Adrenal gland (tissue), 5 donors: ENCODE results near the gene CEPT1.

Experiments
- POLR2A ChIP-seq, 2 donors: fragments of 450-650 bp; IDR thresholded peaks; one replicate each; pipeline ENCODE4 v1.6.1; 2017; ENCODE audit warnings: antibody characterized with exemption in 2 of 2, mild to moderate bottlenecking in 2 of 2, moderate library complexity in 1 of 2
- TF ChIP-seq, protein P1 (sequence below), 6 experiments: fragments of 450-650 bp in 4 of 6; fragments of 200-600 bp in 2 of 6; sonication (generic) in 1 of 6; IDR thresholded peaks; 1 replicate in 5 of 6; 2 replicates in 1 of 6; pipeline versions ENCODE4 v1.5.1 to v1.8.0; 2016 to 2021; ENCODE audit warnings: antibody characterized with exemption in 6 of 6, mild to moderate bottlenecking in 2 of 6, moderate library complexity in 1 of 6
- donor health status: DM: no; HTN: no; CAD: no.

DNA sequence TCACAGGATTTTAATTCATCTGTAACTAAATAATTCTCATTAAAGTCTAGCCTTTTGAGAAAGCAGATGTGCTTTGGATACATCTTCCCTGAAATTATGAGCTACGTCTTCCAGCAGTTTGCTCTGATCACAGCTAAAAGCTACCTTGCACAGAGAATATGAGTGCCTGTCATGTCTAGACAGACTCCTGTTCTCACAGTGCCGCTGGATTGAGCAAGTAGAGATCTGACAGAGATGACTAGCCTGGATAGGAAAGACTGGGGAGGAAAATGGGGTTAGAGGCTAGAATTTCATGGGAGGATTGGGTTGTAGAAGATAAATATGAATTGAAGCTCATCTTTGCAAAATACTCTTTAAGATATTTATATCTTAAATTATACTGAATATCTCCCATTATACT, 24.1 kb downstream of the CEPT1 start:
- TF ChIP-seq, protein P1, sequence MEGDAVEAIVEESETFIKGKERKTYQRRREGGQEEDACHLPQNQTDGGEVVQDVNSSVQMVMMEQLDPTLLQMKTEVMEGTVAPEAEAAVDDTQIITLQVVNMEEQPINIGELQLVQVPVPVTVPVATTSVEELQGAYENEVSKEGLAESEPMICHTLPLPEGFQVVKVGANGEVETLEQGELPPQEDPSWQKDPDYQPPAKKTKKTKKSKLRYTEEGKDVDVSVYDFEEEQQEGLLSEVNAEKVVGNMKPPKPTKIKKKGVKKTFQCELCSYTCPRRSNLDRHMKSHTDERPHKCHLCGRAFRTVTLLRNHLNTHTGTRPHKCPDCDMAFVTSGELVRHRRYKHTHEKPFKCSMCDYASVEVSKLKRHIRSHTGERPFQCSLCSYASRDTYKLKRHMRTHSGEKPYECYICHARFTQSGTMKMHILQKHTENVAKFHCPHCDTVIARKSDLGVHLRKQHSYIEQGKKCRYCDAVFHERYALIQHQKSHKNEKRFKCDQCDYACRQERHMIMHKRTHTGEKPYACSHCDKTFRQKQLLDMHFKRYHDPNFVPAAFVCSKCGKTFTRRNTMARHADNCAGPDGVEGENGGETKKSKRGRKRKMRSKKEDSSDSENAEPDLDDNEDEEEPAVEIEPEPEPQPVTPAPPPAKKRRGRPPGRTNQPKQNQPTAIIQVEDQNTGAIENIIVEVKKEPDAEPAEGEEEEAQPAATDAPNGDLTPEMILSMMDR (IDR thresholded peaks at IDR 0.05), result no peak
- no peak for TF ChIP-seq POLR2A (IDR thresholded peaks at IDR 0.05)
